ENCODE measurements around the gene PIPOX. TPM values are rescaled to one million over a fixed set of nuclear protein-coding genes. Genes with fewer than 3 reads are reported as not detected.

The PIPOX gene
- total RNA-seq, 2 donors from 2014 or later = 1.8 to 5.9 TPM

DNA sequence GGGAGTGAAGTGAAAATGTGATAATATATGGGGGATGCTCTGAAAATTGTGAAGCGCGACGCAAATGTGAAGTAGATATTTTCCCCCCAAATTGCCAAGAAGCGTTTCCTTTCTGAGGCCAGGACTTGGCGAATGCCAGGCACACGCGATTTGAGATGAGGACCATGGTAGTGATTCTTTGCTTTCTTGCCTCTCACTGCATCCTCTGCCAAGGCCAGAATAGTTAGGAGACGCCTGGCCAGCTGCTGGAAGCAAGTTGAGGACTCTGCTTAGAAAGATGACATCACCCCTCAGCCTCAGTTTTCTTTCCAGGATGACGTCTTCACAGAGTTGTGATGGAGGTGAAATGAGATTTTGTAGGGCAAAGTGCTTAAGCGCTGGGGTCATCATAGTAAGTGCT is 25.9 kb downstream of the PIPOX start:
- no peak for DNase-seq
- Histone ChIP-seq H3K9me3 (ENCODE audit: control insufficient read depth, low read length) (no peaks in the 10 kb centered on the region), H3K9ac (ENCODE audit: extremely low read depth, low read length, poor library complexity, severe bottlenecking) (no peak overlapping the region), H3K27me3 (ENCODE audit: control insufficient read depth, insufficient read depth, low read length, poor library complexity, severe bottlenecking) (no peaks in the 10 kb centered on the region), H3K4me3 (ENCODE audit: low read length) (no peak overlapping the region), H3K4me1 (ENCODE audit: control insufficient read depth, insufficient read depth, low read length) (no peaks in the 10 kb centered on the region), H3K27ac (ENCODE audit: low read depth, low read length) (no peak overlapping the region), H3K36me3 (ENCODE audit: control insufficient read depth, insufficient read depth, low read length) (no peaks in the 10 kb centered on the region)
- no peak overlapping the region for H3K4me3 Mint-ChIP-seq
- peaks cover 20% of the 10 kb centered on the region for H3K4me1 Mint-ChIP-seq
- H3K36me3 Mint-ChIP-seq (ENCODE audit: low read depth) = no peaks in the 10 kb centered on the region
- TF ChIP-seq CTCF (conservative IDR thresholded peaks at IDR 0.05) = no peak
- H3K9me3 Mint-ChIP-seq = no peaks in the 10 kb centered on the region
- 85 to 86% methylated on average over 7 to 10 of the region's 10 CpGs for WGBS, 2 experiments (ENCODE audit: insufficient coverage in 1 of 2, insufficient read length in 1 of 2)
- H3K27me3 Mint-ChIP-seq (ENCODE audit: insufficient read depth) = peaks cover 2% of the 10 kb centered on the region
- H3K27ac Mint-ChIP-seq = no peak overlapping the region

- no peaks in the 10 kb centered on the region for H3K9me3 ChIP-seq (ENCODE audit: control insufficient read depth, low read length)
- H3K4me1 Mint-ChIP-seq = peaks cover 21% of the 10 kb centered on the region
- no peaks in the 10 kb centered on the region for H3K9me3 Mint-ChIP-seq
- no peaks in the 10 kb centered on the region for H3K36me3 ChIP-seq (ENCODE audit: control insufficient read depth, insufficient read depth, low read length)
- H3K36me3 Mint-ChIP-seq (ENCODE audit: low read depth) = no peaks in the 10 kb centered on the region
- no peaks in the 10 kb centered on the region for H3K4me1 ChIP-seq (ENCODE audit: control insufficient read depth, insufficient read depth, low read length)
- peaks cover 2% of the 10 kb centered on the region for H3K27me3 Mint-ChIP-seq (ENCODE audit: insufficient read depth)
- H3K27ac ChIP-seq (ENCODE audit: low read depth, low read length) = no peak overlapping the region
- H3K27me3 ChIP-seq (ENCODE audit: control insufficient read depth, insufficient read depth, low read length, poor library complexity, severe bottlenecking) = no peaks in the 10 kb centered on the region
- H3K4me3 ChIP-seq (ENCODE audit: low read length) = no peak overlapping the region
- DNase-seq = peak; percentile 73
- no peak for TF ChIP-seq CTCF (conservative IDR thresholded peaks at IDR 0.05)
- no peak overlapping the region for H3K4me3 Mint-ChIP-seq
- no peak overlapping the region for H3K27ac Mint-ChIP-seq
- H3K9ac ChIP-seq (ENCODE audit: extremely low read depth, low read length, poor library complexity, severe bottlenecking) = no peak overlapping the region
- 87 to 92% methylated on average over 18 to 19 of the region's 19 CpGs for WGBS, 2 experiments (ENCODE audit: insufficient coverage in 1 of 2, insufficient read length in 1 of 2)
Observed at GRCh38 chr17:29069526-29070041, 26.6 kb downstream of the PIPOX start.

- peaks cover 21% of the 10 kb centered on the region for H3K4me1 Mint-ChIP-seq
- no peak overlapping the region for H3K27ac Mint-ChIP-seq
Observed at GRCh38 chr17:29070308-29070707, 27.4 kb downstream of the PIPOX start.

More at GRCh38 chr17:29070308-29070707, 27.4 kb downstream of the PIPOX start:
- Histone ChIP-seq H3K27me3 (ENCODE audit: control insufficient read depth, insufficient read depth, low read length, poor library complexity, severe bottlenecking) (no peaks in the 10 kb centered on the region), H3K4me1 (ENCODE audit: control insufficient read depth, insufficient read depth, low read length) (no peaks in the 10 kb centered on the region), H3K4me3 (ENCODE audit: low read length) (no peak overlapping the region), H3K27ac (ENCODE audit: low read depth, low read length) (no peak overlapping the region), H3K9me3 (ENCODE audit: control insufficient read depth, low read length) (no peaks in the 10 kb centered on the region), H3K36me3 (ENCODE audit: control insufficient read depth, insufficient read depth, low read length) (no peaks in the 10 kb centered on the region), H3K9ac (ENCODE audit: extremely low read depth, low read length, poor library complexity, severe bottlenecking) (no peak overlapping the region)
- Mint-ChIP-seq H3K27me3 (ENCODE audit: insufficient read depth) (peaks cover 2% of the 10 kb centered on the region), H3K4me3 (no peak overlapping the region), H3K36me3 (ENCODE audit: low read depth) (no peaks in the 10 kb centered on the region), H3K9me3 (no peaks in the 10 kb centered on the region)
- WGBS, 2 experiments (ENCODE audit: insufficient coverage in 1 of 2, insufficient read length in 1 of 2) = 88 to 93% methylated on average over 9 to 10 of the region's 10 CpGs
- DNase-seq = no peak
- no peak for TF ChIP-seq CTCF (conservative IDR thresholded peaks at IDR 0.05)

All from endodermal cell (in vitro differentiated cells).